Activated CD8-positive, alpha-beta T cell treated with anti-CD3 and anti-CD28 coated beads for 36 hours (primary cell): ENCODE measurements around the gene SH3D19. TPM values are rescaled to one million over a fixed set of nuclear protein-coding genes. Genes with fewer than 3 reads are reported as not detected.

Experiments
- ATAC-seq: fragments of 200-7000 bp; cut with Tn5 transposase; one replicate; pipeline ENCODE4 v1.10.0; 2021; ENCODE audit warnings: mild to moderate bottlenecking, moderate library complexity
- CTCF ChIA-PET: fragments of 350-600 bp; sonication (Branson Sonifier 250); formaldehyde crosslinking; loops from one replicate; lab custom pipeline; 2021; ENCODE audit warnings: antibody characterized with exemption; lab: Charles Lee
- POLR2A ChIA-PET: fragments of 350-600 bp; sonication (Branson Sonifier 250); formaldehyde crosslinking; loops from one replicate; lab custom pipeline; 2021; ENCODE audit warnings: antibody characterized with exemption; lab: Charles Lee
- DNase-seq: peaks from one replicate; pipeline ENCODE4 v3.0.0-alpha.2; 2020
- H3K27ac Mint-ChIP-seq: one replicate; pipeline ENCODE4 v1.8.0; 2021; ENCODE audit warnings: mild to moderate bottlenecking, mixed read lengths
- H3K27me3 Mint-ChIP-seq: one replicate; pipeline ENCODE4 v1.8.0; 2021; ENCODE audit warnings: mixed read lengths
- H3K36me3 Mint-ChIP-seq: one replicate; pipeline ENCODE4 v1.8.0; 2021; ENCODE audit warnings: low read depth, mixed read lengths
- H3K4me1 Mint-ChIP-seq: one replicate; pipeline ENCODE4 v1.8.0; 2021; ENCODE audit warnings: low read depth, mixed read lengths
- H3K4me3 Mint-ChIP-seq: one replicate; pipeline ENCODE4 v1.8.0; 2021; ENCODE audit warnings: mild to moderate bottlenecking, moderate library complexity, mixed read lengths
- H3K9me3 Mint-ChIP-seq: one replicate; pipeline ENCODE4 v1.8.0; 2021; ENCODE audit warnings: mixed read lengths
- CTCF ChIP-seq: fragments of 200-600 bp; IDR thresholded peaks from one replicate; pipeline ENCODE4 v1.8.0; 2022; ENCODE audit warnings: antibody characterized with exemption, mild to moderate bottlenecking
- intact Hi-C: fragments of 100-400 bp; cut with micrococcal nuclease; formaldehyde crosslinking; loops from one replicate; pipeline ENCODE4 v1.10.0; 2022
- total RNA-seq, 2 experiments: library from RNA; stranded (reverse); gene quantifications; one replicate each; pipeline ENCODE4 v1.2.3, GENCODE V29; 2021

Gene SH3D19
- total RNA-seq, 2 experiments from 2014 or later = not detected

GRCh38 chr4:151359576-151359975 is 34.2 kb upstream of the SH3D19 start:
- POLR2A ChIA-PET = no interaction called here
- DNase-seq = no peak
- CTCF ChIA-PET = no interaction called here
- Mint-ChIP-seq H3K36me3 (no peaks in the 10 kb centered on the region), H3K4me3 (no peak overlapping the region), H3K27ac (no peak overlapping the region), H3K9me3 (no peaks in the 10 kb centered on the region), H3K4me1 (peaks cover 2% of the 10 kb centered on the region), H3K27me3 (peaks cover 20% of the 10 kb centered on the region)
- no peak for ATAC-seq
- intact Hi-C loops = no loop called here
- TF ChIP-seq CTCF = no peak

GRCh38 chr4:151358266-151358665 is 32.9 kb upstream of the SH3D19 start:
- CTCF ChIA-PET = no interaction called here
- Mint-ChIP-seq H3K4me1 (peaks cover 2% of the 10 kb centered on the region), H3K27me3 (peaks cover 22% of the 10 kb centered on the region), H3K9me3 (no peaks in the 10 kb centered on the region), H3K27ac (no peak overlapping the region), H3K36me3 (no peaks in the 10 kb centered on the region), H3K4me3 (no peak overlapping the region)
- intact Hi-C loops = no loop called here
- POLR2A ChIA-PET = no interaction called here
- no peak for DNase-seq
- no peak for ATAC-seq
- no peak for TF ChIP-seq CTCF

GRCh38 chr4:151356510-151356909 is 31.1 kb upstream of the SH3D19 start:
- Mint-ChIP-seq H3K4me3 (no peak overlapping the region), H3K27ac (no peak overlapping the region), H3K9me3 (no peaks in the 10 kb centered on the region), H3K36me3 (no peaks in the 10 kb centered on the region), H3K27me3 (peaks cover 22% of the 10 kb centered on the region), H3K4me1 (no peaks in the 10 kb centered on the region)
- ATAC-seq = no peak
- intact Hi-C loops = no loop called here
- ChIA-PET CTCF (no interaction called here), POLR2A (no interaction called here)
- TF ChIP-seq CTCF = no peak
- no peak for DNase-seq

- Mint-ChIP-seq H3K9me3 (no peaks in the 10 kb centered on the region), H3K4me3 (no peak overlapping the region), H3K27me3 (peaks cover 20% of the 10 kb centered on the region), H3K27ac (no peak overlapping the region), H3K36me3 (no peaks in the 10 kb centered on the region), H3K4me1 (no peaks in the 10 kb centered on the region)
- ATAC-seq (no peak), DNase-seq (no peak)
- TF ChIP-seq CTCF = no peak
- ChIA-PET CTCF (no interaction called here), POLR2A (no interaction called here)
- intact Hi-C loops = no loop called here
Observed at GRCh38 chr4:151355155-151355554, 29.8 kb upstream of the SH3D19 start.

- Mint-ChIP-seq H3K27me3 (peaks cover 8% of the 10 kb centered on the region), H3K4me1 (no peaks in the 10 kb centered on the region), H3K36me3 (no peaks in the 10 kb centered on the region), H3K27ac (no peak overlapping the region), H3K4me3 (no peak overlapping the region), H3K9me3 (no peaks in the 10 kb centered on the region)
- TF ChIP-seq CTCF = no peak
- no peak for ATAC-seq
- intact Hi-C loops = no loop called here
- POLR2A ChIA-PET = no interaction called here
- DNase-seq = no peak
- CTCF ChIA-PET = interaction anchor here (1.0 kb wide), 1 partner anchor 15 kb away, joined by 3 read pairs; no protein-coding TSS in a partner anchor
Observed at GRCh38 chr4:151347490-151348235, 22.3 kb upstream of the SH3D19 start.
